Esophagus muscularis mucosa (tissue), 4 donors: ENCODE data around the gene SPOCD1.

Experiments used
- EP300 ChIP-seq: sonication (generic); formaldehyde crosslinking; IDR thresholded peaks from one replicate; pipeline ENCODE4 v1.6.1; 2017; ENCODE audit warnings: antibody characterized with exemption
- POLR2A ChIP-seq: fragments of 450-650 bp; IDR thresholded peaks from one replicate; pipeline ENCODE4 v1.6.1; 2017; ENCODE audit warnings: antibody characterized with exemption, moderate library complexity, mild to moderate bottlenecking, low read depth
- POLR2AphosphoS5 ChIP-seq, 2 donors: sonication (generic); formaldehyde crosslinking; IDR thresholded peaks; one replicate each; pipeline ENCODE4 v1.6.1; 2017; ENCODE audit warnings: antibody characterized with exemption in 2 of 2
- TF ChIP-seq, protein P1 (sequence below), 3 experiments: fragments of 200-600 bp in 2 of 3; fragments of 450-650 bp in 1 of 3; sonication (generic) in 2 of 3; IDR thresholded peaks; one replicate each; pipeline ENCODE4 v1.5.1; 2017 to 2019; ENCODE audit warnings: antibody characterized with exemption in 3 of 3, mild to moderate bottlenecking in 2 of 3, moderate library complexity in 1 of 3

DNA sequence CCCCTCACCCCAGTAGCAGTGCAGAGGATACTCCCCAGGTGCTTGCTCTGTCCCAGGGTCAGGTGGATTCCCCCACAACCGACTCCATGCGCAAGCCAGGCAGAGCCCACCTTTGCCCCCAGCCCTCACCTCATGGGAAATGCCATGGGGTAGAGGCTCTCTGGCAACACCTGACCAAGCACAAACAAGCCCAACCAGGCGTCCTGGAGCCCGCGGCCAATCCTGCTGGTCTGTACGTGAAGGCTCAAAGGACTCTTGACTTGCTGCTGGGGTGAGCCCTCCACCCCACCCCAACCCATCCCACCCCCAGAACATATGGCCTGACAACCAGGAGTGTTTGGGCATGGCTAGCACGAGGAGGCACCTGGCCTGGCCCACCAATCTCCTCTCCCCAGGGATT is 53.5 kb downstream of the SPOCD1 start:
- TF ChIP-seq, protein P1, sequence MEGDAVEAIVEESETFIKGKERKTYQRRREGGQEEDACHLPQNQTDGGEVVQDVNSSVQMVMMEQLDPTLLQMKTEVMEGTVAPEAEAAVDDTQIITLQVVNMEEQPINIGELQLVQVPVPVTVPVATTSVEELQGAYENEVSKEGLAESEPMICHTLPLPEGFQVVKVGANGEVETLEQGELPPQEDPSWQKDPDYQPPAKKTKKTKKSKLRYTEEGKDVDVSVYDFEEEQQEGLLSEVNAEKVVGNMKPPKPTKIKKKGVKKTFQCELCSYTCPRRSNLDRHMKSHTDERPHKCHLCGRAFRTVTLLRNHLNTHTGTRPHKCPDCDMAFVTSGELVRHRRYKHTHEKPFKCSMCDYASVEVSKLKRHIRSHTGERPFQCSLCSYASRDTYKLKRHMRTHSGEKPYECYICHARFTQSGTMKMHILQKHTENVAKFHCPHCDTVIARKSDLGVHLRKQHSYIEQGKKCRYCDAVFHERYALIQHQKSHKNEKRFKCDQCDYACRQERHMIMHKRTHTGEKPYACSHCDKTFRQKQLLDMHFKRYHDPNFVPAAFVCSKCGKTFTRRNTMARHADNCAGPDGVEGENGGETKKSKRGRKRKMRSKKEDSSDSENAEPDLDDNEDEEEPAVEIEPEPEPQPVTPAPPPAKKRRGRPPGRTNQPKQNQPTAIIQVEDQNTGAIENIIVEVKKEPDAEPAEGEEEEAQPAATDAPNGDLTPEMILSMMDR (IDR thresholded peaks at IDR 0.05), result no peak
- TF ChIP-seq POLR2A, result no peak
- TF ChIP-seq POLR2AphosphoS5 (IDR thresholded peaks at IDR 0.05), result no peak
- no peak for TF ChIP-seq EP300
